Chondrocyte (in vitro differentiated cells): ENCODE results near the gene COPG2. TPM values are rescaled to one million over a fixed set of nuclear protein-coding genes. Genes with fewer than 3 reads are reported as not detected.

Experiments
- DNase-seq: peaks from one replicate; pipeline ENCODE4 v3.0.0; 2021; ENCODE audit warnings: mixed read lengths, low spot score
- H3K27ac Mint-ChIP-seq: one replicate; pipeline ENCODE4 v1.8.0; 2021; ENCODE audit warnings: mild to moderate bottlenecking, moderate library complexity, mixed read lengths; ENCODE audit not compliant: unreplicated experiment
- H3K27me3 Mint-ChIP-seq: 2 replicates; pipeline ENCODE4 v1.8.0; 2021; ENCODE audit warnings: low read depth, mixed read lengths
- H3K36me3 Mint-ChIP-seq: 2 replicates; pipeline ENCODE4 v1.8.0; 2021; ENCODE audit warnings: low read depth, mixed read lengths
- H3K4me1 Mint-ChIP-seq: 2 replicates; pipeline ENCODE4 v1.8.0; 2021; ENCODE audit warnings: low read depth, mild to moderate bottlenecking, mixed read lengths
- H3K4me3 Mint-ChIP-seq: one replicate; pipeline ENCODE4 v1.8.0; 2021; ENCODE audit warnings: mild to moderate bottlenecking, moderate library complexity, mixed read lengths; ENCODE audit not compliant: unreplicated experiment
- H3K9me3 Mint-ChIP-seq: 2 replicates; pipeline ENCODE4 v1.8.0; 2021; ENCODE audit warnings: low read depth, mixed read lengths
- total RNA-seq: library from RNA; stranded (reverse); gene quantifications from 3 replicates; pipeline ENCODE4 v1.2.1, GENCODE V29; 2021
- TF ChIP-seq, protein P1 (sequence below): fragments of 200-600 bp; sonication (generic); IDR thresholded peaks from 2 replicates; pipeline ENCODE4 v1.5.0; 2021; ENCODE audit warnings: antibody characterized with exemption, mild to moderate bottlenecking, moderate library complexity

COPG2 gene
- total RNA-seq, 1 donor from 2014 or later = 24.1 TPM

DNA sequence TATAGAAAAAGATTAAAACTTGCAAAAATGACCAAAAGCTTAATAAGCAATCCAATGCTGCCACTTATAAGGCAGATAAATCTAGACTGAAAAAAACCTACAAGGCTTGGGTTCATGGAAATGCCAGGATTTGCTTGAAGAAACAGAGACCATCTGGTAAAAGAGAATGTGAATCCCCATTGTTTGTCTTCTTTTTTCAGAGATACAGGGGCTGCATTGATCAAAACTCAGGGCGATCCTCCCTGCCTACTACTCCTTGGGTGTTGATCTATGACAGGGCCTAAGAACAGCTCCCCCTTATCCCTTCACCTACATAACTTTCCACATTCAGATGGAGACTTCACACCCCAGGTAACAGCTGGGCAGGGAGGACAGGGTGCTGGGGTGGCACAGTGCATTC lies 21.1 kb upstream of the COPG2 start:
- no peak overlapping the region for H3K4me3 Mint-ChIP-seq
- no peaks in the 10 kb centered on the region for H3K27me3 Mint-ChIP-seq

DNA sequence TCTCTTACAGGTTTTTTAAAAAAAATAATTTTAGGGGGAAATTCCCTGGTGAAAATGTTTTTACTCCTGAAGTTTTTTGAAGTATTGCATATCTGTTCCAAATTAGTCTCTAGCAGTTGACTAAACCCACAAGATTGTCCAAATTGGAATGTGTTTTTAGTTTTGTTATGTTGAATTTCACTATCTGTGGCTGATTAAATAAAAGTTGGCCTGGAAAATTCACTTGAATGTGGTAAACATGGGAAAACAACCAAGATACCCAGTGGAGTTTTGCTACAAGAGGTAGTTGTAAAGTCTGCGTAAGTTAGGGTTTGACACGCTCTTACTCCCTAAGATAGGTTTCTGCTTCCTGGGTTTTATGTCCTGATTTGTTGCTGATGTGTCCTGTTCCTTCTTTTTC lies 14.5 kb upstream of the COPG2 start:
- Mint-ChIP-seq H3K4me1 (no peaks in the 10 kb centered on the region), H3K27me3 (no peaks in the 10 kb centered on the region), H3K36me3 (no peaks in the 10 kb centered on the region), H3K9me3 (no peaks in the 10 kb centered on the region), H3K4me3 (no peak overlapping the region), H3K27ac (no peak overlapping the region)
- TF ChIP-seq, protein P1, sequence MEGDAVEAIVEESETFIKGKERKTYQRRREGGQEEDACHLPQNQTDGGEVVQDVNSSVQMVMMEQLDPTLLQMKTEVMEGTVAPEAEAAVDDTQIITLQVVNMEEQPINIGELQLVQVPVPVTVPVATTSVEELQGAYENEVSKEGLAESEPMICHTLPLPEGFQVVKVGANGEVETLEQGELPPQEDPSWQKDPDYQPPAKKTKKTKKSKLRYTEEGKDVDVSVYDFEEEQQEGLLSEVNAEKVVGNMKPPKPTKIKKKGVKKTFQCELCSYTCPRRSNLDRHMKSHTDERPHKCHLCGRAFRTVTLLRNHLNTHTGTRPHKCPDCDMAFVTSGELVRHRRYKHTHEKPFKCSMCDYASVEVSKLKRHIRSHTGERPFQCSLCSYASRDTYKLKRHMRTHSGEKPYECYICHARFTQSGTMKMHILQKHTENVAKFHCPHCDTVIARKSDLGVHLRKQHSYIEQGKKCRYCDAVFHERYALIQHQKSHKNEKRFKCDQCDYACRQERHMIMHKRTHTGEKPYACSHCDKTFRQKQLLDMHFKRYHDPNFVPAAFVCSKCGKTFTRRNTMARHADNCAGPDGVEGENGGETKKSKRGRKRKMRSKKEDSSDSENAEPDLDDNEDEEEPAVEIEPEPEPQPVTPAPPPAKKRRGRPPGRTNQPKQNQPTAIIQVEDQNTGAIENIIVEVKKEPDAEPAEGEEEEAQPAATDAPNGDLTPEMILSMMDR = no peak
- DNase-seq = no peak

More for the DNA sequence above, 21.1 kb upstream of the COPG2 start:
- no peak for DNase-seq
- Mint-ChIP-seq H3K4me1 (no peaks in the 10 kb centered on the region), H3K36me3 (no peaks in the 10 kb centered on the region), H3K27ac (no peak overlapping the region), H3K9me3 (peaks cover 4% of the 10 kb centered on the region)
- TF ChIP-seq, protein P1 = no peak

DNA sequence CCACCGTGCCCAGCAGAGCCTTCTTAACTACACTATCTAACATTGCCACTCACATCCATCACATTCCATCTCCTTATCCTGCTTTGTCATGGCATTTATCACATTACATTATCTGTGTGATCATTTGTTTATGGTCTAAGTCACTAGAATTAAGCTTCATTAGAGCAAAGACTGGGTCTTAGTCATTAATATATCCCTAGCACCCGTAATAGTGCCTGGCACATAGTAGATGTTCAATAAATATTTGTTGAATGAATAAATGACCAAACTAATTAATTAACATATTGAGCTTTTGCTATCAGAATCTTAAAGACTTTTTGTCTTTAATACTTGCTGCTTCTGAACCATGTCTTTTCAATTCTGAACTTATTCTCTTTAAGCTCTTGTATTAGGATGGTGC lies 5.9 kb upstream of the COPG2 start:
- Mint-ChIP-seq H3K4me1 (peaks cover 2% of the 10 kb centered on the region), H3K4me3 (no peak overlapping the region), H3K27me3 (no peaks in the 10 kb centered on the region), H3K9me3 (no peaks in the 10 kb centered on the region), H3K27ac (no peak overlapping the region), H3K36me3 (no peaks in the 10 kb centered on the region)
- TF ChIP-seq, protein P1 = no peak
- DNase-seq = no peak

DNA sequence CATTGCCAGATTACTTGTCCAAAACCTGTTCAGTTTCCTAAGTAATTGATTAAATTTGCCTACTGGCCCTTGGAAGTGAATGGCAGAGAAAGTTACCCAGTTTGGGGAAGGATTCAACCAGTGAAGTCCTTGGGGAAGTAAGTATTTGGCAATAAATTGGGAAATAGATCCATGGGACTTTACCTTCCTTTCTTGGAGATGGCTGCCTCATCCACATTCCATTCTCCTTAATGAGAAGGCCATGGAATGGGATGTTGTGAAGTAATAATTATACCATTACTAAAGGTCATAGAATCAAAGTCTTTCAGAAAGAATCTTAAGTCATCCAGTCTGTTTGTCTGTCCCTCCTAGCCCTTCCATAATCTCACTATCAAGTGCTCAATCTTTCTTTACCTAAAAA lies 4.5 kb upstream of the COPG2 start:
- Mint-ChIP-seq H3K27ac (no peak overlapping the region), H3K27me3 (no peaks in the 10 kb centered on the region), H3K9me3 (no peaks in the 10 kb centered on the region), H3K36me3 (no peaks in the 10 kb centered on the region), H3K4me3 (no peak overlapping the region), H3K4me1 (peaks cover 7% of the 10 kb centered on the region)
- TF ChIP-seq, protein P1 = no peak
- no peak for DNase-seq

DNA sequence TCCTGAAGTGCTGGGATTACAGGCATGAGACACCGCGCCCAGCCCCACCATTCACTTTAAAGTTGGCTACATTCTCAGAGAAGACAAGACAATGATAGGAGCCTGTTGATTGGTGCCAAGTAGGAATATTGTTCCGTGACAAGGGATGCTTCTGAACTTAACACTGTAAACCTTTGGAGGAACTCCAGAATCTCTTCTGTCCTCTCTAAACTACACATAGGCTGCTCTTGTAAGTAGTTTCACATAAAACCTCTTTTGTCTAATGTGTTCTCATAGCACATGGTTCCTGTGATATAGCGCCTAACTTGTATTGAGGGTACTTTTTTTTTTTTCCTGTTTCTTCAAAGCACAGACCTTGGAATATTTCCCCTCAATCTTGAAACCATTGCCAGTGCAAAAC lies 3.6 kb upstream of the COPG2 start:
- TF ChIP-seq, protein P1 = no peak
- H3K9me3 Mint-ChIP-seq = no peaks in the 10 kb centered on the region

More for the DNA sequence above, 3.6 kb upstream of the COPG2 start:
- H3K36me3 Mint-ChIP-seq = no peaks in the 10 kb centered on the region
- H3K27me3 Mint-ChIP-seq = no peaks in the 10 kb centered on the region
- H3K4me3 Mint-ChIP-seq = no peak overlapping the region
- H3K4me1 Mint-ChIP-seq = peaks cover 15% of the 10 kb centered on the region
- DNase-seq = no peak
- no peak overlapping the region for H3K27ac Mint-ChIP-seq
